K562 (cell line): Measurements from ENCODE around the gene PLAAT3. TPM values are rescaled to one million over a fixed set of nuclear protein-coding genes. Genes with fewer than 3 reads are reported as not detected.
A peak's percentile ranks its signal among the peaks of the same experiment; 100 is the strongest.

Experiments used
- BCL6 ChIP-seq: fragments of 250-450 bp; sonication (Bioruptor Pico); IDR thresholded peaks from 2 replicates; pipeline ENCODE4 v1.4.0; 2020
- EZH2 ChIP-seq: IDR thresholded peaks from 2 replicates; pipeline ENCODE4 v1.6.1; 2012; ENCODE audit warnings: low read depth, mild to moderate bottlenecking, inconsistent platforms, low read length, borderline replicate concordance
- HEY1 ChIP-seq: fragments of 250-450 bp; sonication (Bioruptor Pico); IDR thresholded peaks from 2 replicates; pipeline ENCODE4 v1.5.0; 2020; ENCODE audit warnings: mild to moderate bottlenecking, moderate library complexity, borderline replicate concordance
- MAFK ChIP-seq: IDR thresholded peaks from 2 replicates; pipeline ENCODE4 v1.6.1; 2011; ENCODE audit warnings: low read length, improper control_type of control experiment
- MAX ChIP-seq: sonication (generic); formaldehyde crosslinking; IDR thresholded peaks from 2 replicates; pipeline ENCODE4 v1.9.0; 2022; ENCODE audit warnings: mild to moderate bottlenecking, missing genetic modification reagents
- MCM7 ChIP-seq, 2 experiments: fragments of 450-650 bp; IDR thresholded peaks; 2 replicates each; pipeline ENCODE4 v1.6.1; 2016 to 2018
- NR1H2 ChIP-seq: sonication (generic); formaldehyde crosslinking; IDR thresholded peaks from 2 replicates; pipeline ENCODE4 v1.4.0; 2020; ENCODE audit warnings: mild to moderate bottlenecking, missing genetic modification reagents
- PHTF2 ChIP-seq: fragments of 250-450 bp; sonication (Bioruptor Pico); IDR thresholded peaks from 2 replicates; pipeline ENCODE4 v1.5.0; 2021; ENCODE audit warnings: mild to moderate bottlenecking
- RBM39 ChIP-seq: fragments of 200-400 bp; formaldehyde crosslinking; optimal IDR thresholded peaks from 2 replicates; pipeline ENCODE3; 2018; ENCODE audit warnings: low read depth, low read length
- TARDBP ChIP-seq: fragments of 450-650 bp; IDR thresholded peaks from 2 replicates; pipeline ENCODE4 v1.6.1; 2016
- TBP ChIP-seq: optimal IDR thresholded peaks from 2 replicates; pipeline ENCODE3; 2011; ENCODE audit warnings: low read depth, low read length, improper control_type of control experiment
- TSC22D4 ChIP-seq: fragments of 450-650 bp; IDR thresholded peaks from 2 replicates; pipeline ENCODE4 v1.6.1; 2016; ENCODE audit warnings: missing genetic modification characterization, missing biosample characterization, control low read depth
- ZBTB12 ChIP-seq: fragments of 250-450 bp; sonication (Bioruptor Pico); IDR thresholded peaks from 2 replicates; pipeline ENCODE4 v1.4.0; 2020
- ZBTB17 ChIP-seq: fragments of 450-650 bp; formaldehyde crosslinking; IDR thresholded peaks from 2 replicates; pipeline ENCODE4 v1.4.0; 2020; ENCODE audit warnings: mild to moderate bottlenecking
- ZNF583 ChIP-seq: fragments of 250-450 bp; sonication (Bioruptor Pico); IDR thresholded peaks from 2 replicates; pipeline ENCODE4 v1.4.0; 2020
- polyA plus RNA-seq, 8 experiments: library from polyadenylated mRNA; depleted of rRNA in 4 of 8; stranded (reverse) in 5 of 8; unstranded in 3 of 8; fragments of >200 nt; fragmentation: Nextera tagmentation in 2 of 8; fragmentation: Illumina TruSeq in 1 of 8; extraction: Ambion mirVana in 2 of 8; extraction: Trizol in 1 of 8; gene quantifications; 2 replicates each; pipeline versions ENCODE4 v1.2.1 to v1.2.3, GENCODE V29; 2011 to 2014; ENCODE audit warnings: inconsistent platforms in 1 of 8, missing spikeins in 1 of 8
- total RNA-seq, 7 experiments: library from RNA; depleted of rRNA in 6 of 7; stranded (reverse); fragments of >200 nt in 6 of 7; fragmentation: Illumina TruSeq in 2 of 7; extraction: Trizol in 2 of 7; gene quantifications; 2 replicates each; pipeline versions ENCODE4 v1.2.1 to v1.2.3, GENCODE V29; 2011 to 2021; ENCODE audit warnings: low replicate concordance in 1 of 7
- TF ChIP-seq, protein P1 (sequence below): fragments of 250-450 bp; sonication (Bioruptor Pico); IDR thresholded peaks from 2 replicates; pipeline ENCODE4 v1.4.0; 2020
- TF ChIP-seq, protein P2 (sequence below): sonication (generic); formaldehyde crosslinking; IDR thresholded peaks from 2 replicates; pipeline ENCODE4 v1.8.0; 2022; ENCODE audit warnings: missing genetic modification reagents, mild to moderate bottlenecking, borderline replicate concordance
- TF ChIP-seq, protein P3 (sequence below): IDR thresholded peaks from 2 replicates; pipeline ENCODE4 v1.6.1; 2014; ENCODE audit warnings: antibody characterized with exemption

The PLAAT3 gene
- total and polyA plus RNA-seq, 9 of the 15 experiments (the other 6 are each of a cell fraction or from before 2014, with no cell fraction given), result 0.80 to 2.7 (median 1.4) TPM

DNA sequence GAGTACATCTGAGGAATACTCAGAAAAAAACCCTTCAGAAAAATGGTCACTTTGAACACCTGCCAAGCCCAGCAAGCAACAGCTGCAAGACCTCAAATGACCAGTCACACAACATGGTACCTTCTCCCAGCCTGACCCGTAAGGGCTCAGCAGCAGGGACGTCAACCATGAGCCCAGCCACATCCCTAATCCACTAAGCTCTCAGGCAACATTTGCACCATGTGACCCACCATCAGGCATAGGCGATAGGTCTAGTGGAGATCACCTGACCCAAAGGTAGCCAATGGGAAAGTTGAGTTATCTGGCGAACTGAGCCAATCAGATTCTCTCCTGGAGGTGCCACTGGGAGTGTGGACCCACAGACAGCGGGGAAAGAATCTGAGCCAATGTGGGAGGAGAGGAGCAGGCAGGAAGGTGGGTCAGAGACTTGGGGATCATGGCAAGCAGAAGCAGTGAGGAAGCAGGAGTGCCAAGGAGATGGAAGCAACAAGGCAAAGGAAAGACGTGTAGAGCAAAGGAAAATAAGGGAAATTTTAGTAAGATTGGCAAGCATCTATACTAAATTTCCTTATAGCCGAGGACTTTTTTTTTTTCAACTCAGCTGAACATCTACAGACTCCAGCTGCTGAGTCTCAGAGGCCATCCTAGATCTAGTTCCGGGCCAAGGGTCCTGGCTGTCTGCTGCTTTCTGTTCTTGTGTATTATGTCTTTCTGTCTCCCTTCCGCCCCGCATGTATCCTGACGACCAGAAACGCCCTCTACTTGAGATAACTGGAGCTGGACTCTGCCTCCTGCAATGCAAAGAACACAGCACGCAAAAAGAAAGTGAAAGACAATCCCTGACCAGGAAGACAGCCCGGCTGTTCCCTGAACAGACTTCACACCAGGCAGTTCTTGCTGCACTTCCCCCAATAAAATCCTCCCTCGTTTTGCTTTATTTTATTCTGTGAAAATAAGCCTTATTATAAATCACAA, 40.1 kb downstream of the PLAAT3 start (continued):
- TF ChIP-seq, protein P1, sequence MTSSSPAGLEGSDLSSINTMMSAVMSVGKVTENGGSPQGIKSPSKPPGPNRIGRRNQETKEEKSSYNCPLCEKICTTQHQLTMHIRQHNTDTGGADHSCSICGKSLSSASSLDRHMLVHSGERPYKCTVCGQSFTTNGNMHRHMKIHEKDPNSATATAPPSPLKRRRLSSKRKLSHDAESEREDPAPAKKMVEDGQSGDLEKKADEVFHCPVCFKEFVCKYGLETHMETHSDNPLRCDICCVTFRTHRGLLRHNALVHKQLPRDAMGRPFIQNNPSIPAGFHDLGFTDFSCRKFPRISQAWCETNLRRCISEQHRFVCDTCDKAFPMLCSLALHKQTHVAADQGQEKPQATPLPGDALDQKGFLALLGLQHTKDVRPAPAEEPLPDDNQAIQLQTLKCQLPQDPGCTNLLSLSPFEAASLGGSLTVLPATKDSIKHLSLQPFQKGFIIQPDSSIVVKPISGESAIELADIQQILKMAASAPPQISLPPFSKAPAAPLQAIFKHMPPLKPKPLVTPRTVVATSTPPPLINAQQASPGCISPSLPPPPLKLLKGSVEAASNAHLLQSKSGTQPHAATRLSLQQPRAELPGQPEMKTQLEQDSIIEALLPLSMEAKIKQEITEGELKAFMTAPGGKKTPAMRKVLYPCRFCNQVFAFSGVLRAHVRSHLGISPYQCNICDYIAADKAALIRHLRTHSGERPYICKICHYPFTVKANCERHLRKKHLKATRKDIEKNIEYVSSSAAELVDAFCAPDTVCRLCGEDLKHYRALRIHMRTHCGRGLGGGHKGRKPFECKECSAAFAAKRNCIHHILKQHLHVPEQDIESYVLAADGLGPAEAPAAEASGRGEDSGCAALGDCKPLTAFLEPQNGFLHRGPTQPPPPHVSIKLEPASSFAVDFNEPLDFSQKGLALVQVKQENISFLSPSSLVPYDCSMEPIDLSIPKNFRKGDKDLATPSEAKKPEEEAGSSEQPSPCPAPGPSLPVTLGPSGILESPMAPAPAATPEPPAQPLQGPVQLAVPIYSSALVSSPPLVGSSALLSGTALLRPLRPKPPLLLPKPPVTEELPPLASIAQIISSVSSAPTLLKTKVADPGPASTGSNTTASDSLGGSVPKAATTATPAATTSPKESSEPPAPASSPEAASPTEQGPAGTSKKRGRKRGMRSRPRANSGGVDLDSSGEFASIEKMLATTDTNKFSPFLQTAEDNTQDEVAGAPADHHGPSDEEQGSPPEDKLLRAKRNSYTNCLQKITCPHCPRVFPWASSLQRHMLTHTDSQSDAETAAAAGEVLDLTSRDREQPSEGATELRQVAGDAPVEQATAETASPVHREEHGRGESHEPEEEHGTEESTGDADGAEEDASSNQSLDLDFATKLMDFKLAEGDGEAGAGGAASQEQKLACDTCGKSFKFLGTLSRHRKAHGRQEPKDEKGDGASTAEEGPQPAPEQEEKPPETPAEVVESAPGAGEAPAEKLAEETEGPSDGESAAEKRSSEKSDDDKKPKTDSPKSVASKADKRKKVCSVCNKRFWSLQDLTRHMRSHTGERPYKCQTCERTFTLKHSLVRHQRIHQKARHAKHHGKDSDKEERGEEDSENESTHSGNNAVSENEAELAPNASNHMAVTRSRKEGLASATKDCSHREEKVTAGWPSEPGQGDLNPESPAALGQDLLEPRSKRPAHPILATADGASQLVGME (CRISPR knock-in tag), result no peak
- TF ChIP-seq TBP (no peak), RBM39 (no peak), PHTF2 (CRISPR knock-in tag) (no peak), NR1H2 (CRISPR knock-in tag) (no peak), TARDBP (peak; percentile 2; the same call in 1 of the 2 replicates), BCL6 (CRISPR knock-in tag) (no peak), TSC22D4 (tag) (no peak), ZBTB17 (CRISPR knock-in tag) (no peak), HEY1 (CRISPR knock-in tag) (no peak), ZNF583 (no peak), MAFK (no peak), MCM7 (IDR thresholded peaks at IDR 0.05) (no peak), EZH2 (no peak), ZBTB12 (CRISPR knock-in tag) (no peak), MAX (no peak; the same call in 1 of the 2 replicates)
- TF ChIP-seq, protein P2, sequence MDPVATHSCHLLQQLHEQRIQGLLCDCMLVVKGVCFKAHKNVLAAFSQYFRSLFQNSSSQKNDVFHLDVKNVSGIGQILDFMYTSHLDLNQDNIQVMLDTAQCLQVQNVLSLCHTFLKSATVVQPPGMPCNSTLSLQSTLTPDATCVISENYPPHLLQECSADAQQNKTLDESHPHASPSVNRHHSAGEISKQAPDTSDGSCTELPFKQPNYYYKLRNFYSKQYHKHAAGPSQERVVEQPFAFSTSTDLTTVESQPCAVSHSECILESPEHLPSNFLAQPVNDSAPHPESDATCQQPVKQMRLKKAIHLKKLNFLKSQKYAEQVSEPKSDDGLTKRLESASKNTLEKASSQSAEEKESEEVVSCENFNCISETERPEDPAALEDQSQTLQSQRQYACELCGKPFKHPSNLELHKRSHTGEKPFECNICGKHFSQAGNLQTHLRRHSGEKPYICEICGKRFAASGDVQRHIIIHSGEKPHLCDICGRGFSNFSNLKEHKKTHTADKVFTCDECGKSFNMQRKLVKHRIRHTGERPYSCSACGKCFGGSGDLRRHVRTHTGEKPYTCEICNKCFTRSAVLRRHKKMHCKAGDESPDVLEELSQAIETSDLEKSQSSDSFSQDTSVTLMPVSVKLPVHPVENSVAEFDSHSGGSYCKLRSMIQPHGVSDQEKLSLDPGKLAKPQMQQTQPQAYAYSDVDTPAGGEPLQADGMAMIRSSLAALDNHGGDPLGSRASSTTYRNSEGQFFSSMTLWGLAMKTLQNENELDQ (CRISPR knock-in tag), result no peak
- TF ChIP-seq, protein P3, sequence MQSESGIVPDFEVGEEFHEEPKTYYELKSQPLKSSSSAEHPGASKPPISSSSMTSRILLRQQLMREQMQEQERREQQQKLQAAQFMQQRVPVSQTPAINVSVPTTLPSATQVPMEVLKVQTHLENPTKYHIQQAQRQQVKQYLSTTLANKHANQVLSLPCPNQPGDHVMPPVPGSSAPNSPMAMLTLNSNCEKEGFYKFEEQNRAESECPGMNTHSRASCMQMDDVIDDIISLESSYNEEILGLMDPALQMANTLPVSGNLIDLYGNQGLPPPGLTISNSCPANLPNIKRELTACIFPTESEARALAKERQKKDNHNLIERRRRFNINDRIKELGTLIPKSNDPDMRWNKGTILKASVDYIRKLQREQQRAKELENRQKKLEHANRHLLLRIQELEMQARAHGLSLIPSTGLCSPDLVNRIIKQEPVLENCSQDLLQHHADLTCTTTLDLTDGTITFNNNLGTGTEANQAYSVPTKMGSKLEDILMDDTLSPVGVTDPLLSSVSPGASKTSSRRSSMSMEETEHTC, result no peak
